22Rv1 (cell line): ENCODE results near the gene CYSRT1.
"Not testable (repeated sequence)": the region's sequence is repeated elsewhere in the genome, so short reads cannot be mapped to it uniquely, and the experiment has no call there.

Experiments used
- ZFX ChIP-seq: fragments of 450-650 bp; IDR thresholded peaks from 2 replicates; pipeline ENCODE4 v1.6.1; 2017; ENCODE audit warnings: antibody characterized with exemption, borderline replicate concordance
- TF ChIP-seq, protein P1 (sequence below): fragments of 450-650 bp; IDR thresholded peaks from 2 replicates; pipeline ENCODE4 v1.5.1; 2017; ENCODE audit warnings: mild to moderate bottlenecking

GRCh38 chr9:137243266-137243625, 18.3 kb downstream of the CYSRT1 start:
- TF ChIP-seq, protein P1, sequence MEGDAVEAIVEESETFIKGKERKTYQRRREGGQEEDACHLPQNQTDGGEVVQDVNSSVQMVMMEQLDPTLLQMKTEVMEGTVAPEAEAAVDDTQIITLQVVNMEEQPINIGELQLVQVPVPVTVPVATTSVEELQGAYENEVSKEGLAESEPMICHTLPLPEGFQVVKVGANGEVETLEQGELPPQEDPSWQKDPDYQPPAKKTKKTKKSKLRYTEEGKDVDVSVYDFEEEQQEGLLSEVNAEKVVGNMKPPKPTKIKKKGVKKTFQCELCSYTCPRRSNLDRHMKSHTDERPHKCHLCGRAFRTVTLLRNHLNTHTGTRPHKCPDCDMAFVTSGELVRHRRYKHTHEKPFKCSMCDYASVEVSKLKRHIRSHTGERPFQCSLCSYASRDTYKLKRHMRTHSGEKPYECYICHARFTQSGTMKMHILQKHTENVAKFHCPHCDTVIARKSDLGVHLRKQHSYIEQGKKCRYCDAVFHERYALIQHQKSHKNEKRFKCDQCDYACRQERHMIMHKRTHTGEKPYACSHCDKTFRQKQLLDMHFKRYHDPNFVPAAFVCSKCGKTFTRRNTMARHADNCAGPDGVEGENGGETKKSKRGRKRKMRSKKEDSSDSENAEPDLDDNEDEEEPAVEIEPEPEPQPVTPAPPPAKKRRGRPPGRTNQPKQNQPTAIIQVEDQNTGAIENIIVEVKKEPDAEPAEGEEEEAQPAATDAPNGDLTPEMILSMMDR: not testable (repeated sequence)
- TF ChIP-seq ZFX: not testable (repeated sequence)
